ENCODE data around the gene FBN1. TPM values are rescaled to one million over a fixed set of nuclear protein-coding genes. Genes with fewer than 3 reads are reported as not detected.

Gene FBN1
- total RNA-seq, 1 donor from 2014 or later: 0.62 TPM

DNA sequence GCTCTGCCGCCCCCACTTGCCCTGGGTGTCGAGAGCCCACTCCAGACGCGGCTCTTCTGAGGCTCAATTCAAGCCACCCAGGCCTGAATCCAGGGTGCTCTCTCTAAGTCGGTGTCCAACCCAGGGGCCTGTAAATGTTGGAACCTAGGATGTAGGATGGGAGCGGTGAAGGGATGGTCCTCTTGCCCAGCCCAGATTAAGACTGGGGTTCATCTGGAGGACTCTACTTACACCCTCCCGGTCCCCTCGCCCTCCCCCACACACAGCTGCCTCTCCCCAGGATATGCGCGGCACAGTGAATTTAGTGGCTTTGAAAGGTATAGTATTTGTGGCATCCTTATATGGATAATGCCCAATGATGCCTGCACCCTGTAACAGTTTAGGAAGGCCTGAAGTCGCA lies 822 bp upstream of the FBN1 start:
- TF ChIP-seq, protein P1, sequence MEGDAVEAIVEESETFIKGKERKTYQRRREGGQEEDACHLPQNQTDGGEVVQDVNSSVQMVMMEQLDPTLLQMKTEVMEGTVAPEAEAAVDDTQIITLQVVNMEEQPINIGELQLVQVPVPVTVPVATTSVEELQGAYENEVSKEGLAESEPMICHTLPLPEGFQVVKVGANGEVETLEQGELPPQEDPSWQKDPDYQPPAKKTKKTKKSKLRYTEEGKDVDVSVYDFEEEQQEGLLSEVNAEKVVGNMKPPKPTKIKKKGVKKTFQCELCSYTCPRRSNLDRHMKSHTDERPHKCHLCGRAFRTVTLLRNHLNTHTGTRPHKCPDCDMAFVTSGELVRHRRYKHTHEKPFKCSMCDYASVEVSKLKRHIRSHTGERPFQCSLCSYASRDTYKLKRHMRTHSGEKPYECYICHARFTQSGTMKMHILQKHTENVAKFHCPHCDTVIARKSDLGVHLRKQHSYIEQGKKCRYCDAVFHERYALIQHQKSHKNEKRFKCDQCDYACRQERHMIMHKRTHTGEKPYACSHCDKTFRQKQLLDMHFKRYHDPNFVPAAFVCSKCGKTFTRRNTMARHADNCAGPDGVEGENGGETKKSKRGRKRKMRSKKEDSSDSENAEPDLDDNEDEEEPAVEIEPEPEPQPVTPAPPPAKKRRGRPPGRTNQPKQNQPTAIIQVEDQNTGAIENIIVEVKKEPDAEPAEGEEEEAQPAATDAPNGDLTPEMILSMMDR (IDR thresholded peaks at IDR 0.05): no peak
- Mint-ChIP-seq H3K27me3 (peaks cover 24% of the 10 kb centered on the region), H3K4me1 (peaks cover 7% of the 10 kb centered on the region), H3K36me3 (ENCODE audit: low read depth) (no peaks in the 10 kb centered on the region), H3K27ac (no peak overlapping the region), H3K9me3 (no peaks in the 10 kb centered on the region), H3K4me3 (peak overlapping the region; percentile 74)
- DNase-seq: no peak
- POLR2A ChIA-PET: no interaction called here
- no peak for ATAC-seq (ENCODE audit: low read depth)
- intact Hi-C loops (cut with micrococcal nuclease): no loop called here
- CTCF ChIA-PET: no interaction called here

DNA sequence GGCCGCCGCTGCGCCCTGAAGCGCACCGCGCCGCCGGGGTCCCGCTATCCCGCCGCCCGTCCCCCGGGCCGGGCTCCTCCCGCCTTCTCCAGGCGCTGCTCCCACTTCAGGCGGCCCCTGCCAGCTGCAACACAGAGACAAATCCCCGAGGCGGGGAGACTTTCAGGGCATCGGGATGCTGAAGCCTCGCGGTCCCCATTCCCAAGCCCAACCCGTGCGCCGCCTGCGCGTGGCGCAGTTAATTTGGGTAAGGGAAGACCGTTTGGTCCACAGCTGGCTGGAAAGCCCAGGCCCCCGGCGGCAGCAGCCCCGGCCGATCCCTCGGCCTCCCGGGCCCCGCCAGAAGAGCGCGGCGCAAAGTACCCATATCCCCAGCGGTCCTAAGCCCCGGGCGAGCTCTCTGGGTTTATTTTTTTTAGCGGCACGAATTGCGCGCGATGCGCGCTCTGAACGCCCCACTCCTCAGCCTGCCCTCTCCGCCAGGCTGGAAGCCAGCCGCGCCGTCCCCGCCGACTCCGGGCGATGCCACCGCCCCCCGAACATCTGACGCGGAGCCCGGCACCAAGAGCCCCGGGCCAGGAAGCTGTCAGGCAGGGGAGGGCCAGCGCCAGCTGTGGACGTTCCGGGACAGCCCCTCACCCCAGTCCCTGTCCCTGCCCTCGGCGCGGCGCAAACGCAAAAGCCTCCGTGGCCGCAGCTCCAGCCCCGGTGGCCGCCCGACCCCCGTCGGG lies 517 bp downstream of the FBN1 start:
- Mint-ChIP-seq H3K9me3 (no peaks in the 10 kb centered on the region), H3K4me3 (peak overlapping the region; percentile 38), H3K36me3 (ENCODE audit: low read depth) (no peaks in the 10 kb centered on the region), H3K27ac (no peak overlapping the region), H3K4me1 (peaks cover 7% of the 10 kb centered on the region), H3K27me3 (peaks cover 26% of the 10 kb centered on the region)
- ATAC-seq (ENCODE audit: low read depth) (no peak), DNase-seq (no peak)
- ChIA-PET POLR2A (no interaction called here), CTCF (no interaction called here)
- intact Hi-C loops (cut with micrococcal nuclease): no loop called here
- TF ChIP-seq, protein P1 (IDR thresholded peaks at IDR 0.05): no peak

DNA sequence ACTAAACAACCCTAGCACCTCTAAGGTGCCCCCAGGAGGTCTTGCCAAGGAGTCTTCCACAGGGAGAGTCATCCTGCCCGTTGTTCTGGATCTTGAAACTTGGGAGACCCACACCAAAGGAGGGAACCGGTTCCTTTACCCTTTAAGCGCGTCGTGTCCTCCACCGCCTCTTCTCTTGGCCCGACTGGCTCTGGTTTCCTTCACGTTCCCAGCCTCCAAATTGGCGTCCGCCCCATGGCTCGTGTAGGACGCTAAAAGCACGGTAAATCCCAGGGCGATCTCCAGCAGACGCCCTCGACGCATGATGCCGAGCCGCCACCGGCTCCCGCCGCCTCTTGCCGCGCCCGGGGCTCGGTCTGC lies 1.1 kb downstream of the FBN1 start:
- Mint-ChIP-seq H3K27ac (no peak overlapping the region), H3K36me3 (ENCODE audit: low read depth) (no peaks in the 10 kb centered on the region), H3K4me3 (peak overlapping the region; percentile 56), H3K4me1 (peaks cover 7% of the 10 kb centered on the region), H3K27me3 (peaks cover 26% of the 10 kb centered on the region), H3K9me3 (no peaks in the 10 kb centered on the region)
- ChIA-PET POLR2A (no interaction called here), CTCF (no interaction called here)
- TF ChIP-seq, protein P1 (IDR thresholded peaks at IDR 0.05): no peak
- DNase-seq (no peak), ATAC-seq (ENCODE audit: low read depth) (no peak)
- intact Hi-C loops (cut with micrococcal nuclease): no loop called here

DNA sequence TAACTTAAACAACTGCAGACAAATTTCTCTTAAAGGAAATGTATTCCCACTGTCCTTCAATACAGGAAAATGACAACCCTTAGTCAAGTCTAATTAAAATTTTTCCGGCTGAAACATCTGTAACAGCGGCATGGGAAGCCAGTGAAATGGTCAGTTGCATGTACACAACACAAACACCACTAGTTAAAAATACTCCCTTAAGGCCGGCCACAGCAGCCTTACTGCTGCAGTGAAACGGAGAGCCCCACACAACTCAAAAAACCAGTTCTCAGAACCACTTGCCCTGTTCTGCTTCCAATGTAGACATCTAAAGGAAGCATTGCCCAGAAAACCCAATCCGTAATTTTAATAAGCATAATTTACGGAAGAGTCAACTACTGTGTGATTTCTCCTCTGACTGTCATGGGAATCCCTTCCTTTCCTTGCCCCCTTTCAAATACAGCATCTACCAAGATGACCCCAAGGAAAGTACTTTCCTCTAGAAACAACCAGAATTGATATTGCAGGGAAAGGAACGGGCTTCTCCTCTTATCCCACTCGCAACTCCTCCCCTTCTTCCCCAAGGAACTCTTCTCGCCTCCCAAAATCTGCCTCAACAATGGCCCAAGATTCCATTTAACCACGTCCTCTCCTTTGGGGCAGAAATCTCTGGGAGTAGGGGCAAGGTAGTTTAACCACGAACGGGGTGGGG lies 1.6 kb downstream of the FBN1 start:
- ATAC-seq (ENCODE audit: low read depth): no peak
- H3K4me1 Mint-ChIP-seq: peaks cover 7% of the 10 kb centered on the region
- POLR2A ChIA-PET: no interaction called here
- CTCF ChIA-PET: no interaction called here
- H3K36me3 Mint-ChIP-seq (ENCODE audit: low read depth): no peaks in the 10 kb centered on the region
- TF ChIP-seq, protein P1 (IDR thresholded peaks at IDR 0.05): no peak
- peaks cover 26% of the 10 kb centered on the region for H3K27me3 Mint-ChIP-seq
- DNase-seq: no peak
- intact Hi-C loops (cut with micrococcal nuclease): no loop called here
- H3K9me3 Mint-ChIP-seq: no peaks in the 10 kb centered on the region
- H3K4me3 Mint-ChIP-seq: no peak overlapping the region
- H3K27ac Mint-ChIP-seq: no peak overlapping the region

DNA sequence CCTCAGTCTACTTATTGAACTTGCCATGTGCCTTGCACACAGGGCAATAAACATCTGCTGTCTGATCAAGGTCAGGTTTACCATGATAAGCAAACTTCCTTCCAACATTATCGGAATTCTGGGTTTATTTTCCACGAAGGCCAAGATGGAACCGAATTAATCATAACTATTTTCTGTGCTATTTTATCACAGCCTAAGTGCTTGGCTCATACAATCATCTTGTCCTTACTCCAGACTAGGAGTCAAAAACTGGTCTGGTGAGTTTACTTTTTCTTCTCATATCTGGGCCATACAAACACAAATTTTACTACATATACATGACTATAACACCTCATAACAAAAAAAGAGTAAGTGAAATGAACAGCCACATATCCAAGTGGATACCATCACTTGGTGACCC lies 2.3 kb downstream of the FBN1 start:
- Mint-ChIP-seq H3K27me3 (peaks cover 26% of the 10 kb centered on the region), H3K27ac (no peak overlapping the region), H3K9me3 (no peaks in the 10 kb centered on the region), H3K4me1 (peaks cover 7% of the 10 kb centered on the region), H3K36me3 (ENCODE audit: low read depth) (no peaks in the 10 kb centered on the region), H3K4me3 (no peak overlapping the region)
- POLR2A ChIA-PET: no interaction called here
- CTCF ChIA-PET: no interaction called here
- TF ChIP-seq, protein P1 (IDR thresholded peaks at IDR 0.05): no peak
- intact Hi-C loops (cut with micrococcal nuclease): no loop called here
- DNase-seq: no peak
- ATAC-seq (ENCODE audit: low read depth): no peak
